Lung (tissue), 12 donors: Measurements from ENCODE around the gene PRR4. TPM values are rescaled to one million over a fixed set of nuclear protein-coding genes. Genes with fewer than 3 reads are reported as not detected.
A peak's percentile ranks its signal among the peaks of the same experiment; 100 is the strongest.

Experiments used
- ATAC-seq: fragments of 200-7000 bp; cut with Tn5 transposase; one replicate; pipeline ENCODE4 v1.9.1; 2020; ENCODE audit warnings: moderate number of reproducible peaks; ENCODE audit not compliant: insufficient read depth, low FRiP score
- DNase-seq, 3 donors: peaks; one replicate each; pipeline ENCODE4 v3.0.0-alpha.2; 2013 to 2017
- H3K27ac ChIP-seq, 2 donors: one replicate each; pipeline ENCODE4 v1.5.1; 2013; ENCODE audit warnings: mild to moderate bottlenecking in 2 of 2, moderate library complexity in 2 of 2, control low read depth in 1 of 2, inconsistent platforms in 1 of 2, low read depth in 1 of 2, low read length in 1 of 2
- H3K27me3 ChIP-seq, 3 donors: one replicate each; pipeline ENCODE4 v1.5.1; 2013; ENCODE audit warnings: low read length in 2 of 3; ENCODE audit not compliant: control insufficient read depth in 3 of 3, insufficient read depth in 3 of 3
- H3K36me3 ChIP-seq, 4 donors: one replicate each; pipeline ENCODE4 v1.5.1; 2013; ENCODE audit warnings: low read length in 4 of 4, mild to moderate bottlenecking in 1 of 4, moderate library complexity in 1 of 4; ENCODE audit not compliant: control insufficient read depth in 4 of 4, insufficient read depth in 4 of 4
- H3K4me1 ChIP-seq, 5 donors: one replicate each; pipeline ENCODE4 v1.5.1; 2013; ENCODE audit warnings: low read length in 5 of 5, mild to moderate bottlenecking in 2 of 5, moderate library complexity in 1 of 5; ENCODE audit not compliant: control insufficient read depth in 5 of 5, insufficient read depth in 5 of 5
- H3K4me3 ChIP-seq: one replicate; pipeline ENCODE4 v1.5.1; 2013; ENCODE audit warnings: mild to moderate bottlenecking, control low read depth, moderate library complexity
- H3K9ac ChIP-seq, 2 donors: one replicate each; pipeline ENCODE4 v1.5.1; 2013; ENCODE audit warnings: low read length in 2 of 2, control low read depth in 1 of 2; ENCODE audit not compliant: insufficient read depth in 1 of 2
- H3K9me3 ChIP-seq, 4 donors: one replicate each; pipeline ENCODE4 v1.5.1; 2013; ENCODE audit warnings: low read length in 3 of 4, mild to moderate bottlenecking in 1 of 4, moderate library complexity in 1 of 4; ENCODE audit not compliant: control insufficient read depth in 4 of 4, insufficient read depth in 3 of 4
- WGBS, 2 donors: extraction: QIAGEN DNeasy Blood & Tissue Kit; methylation state at CpG; one replicate each; pipeline ENCODE4 v1.1.7; 2013; 5-methylcytosine and 5-hydroxymethylcytosine counted together
- polyA plus RNA-seq, 2 donors: library from polyadenylated mRNA; stranded (reverse); fragments of 200-250 nt; gene quantifications; one replicate each; pipeline ENCODE4 v1.2.1, GENCODE V29; 2013
- total RNA-seq, 2 donors: library from RNA; depleted of rRNA in 1 of 2; stranded (reverse); fragments of >200 nt in 1 of 2; gene quantifications; one replicate each; pipeline ENCODE4 v1.2.1, GENCODE V29; 2014 to 2021
- TF ChIP-seq, protein P1 (sequence below): IDR thresholded peaks from 2 replicates; pipeline ENCODE4 v1.5.1; 2012; ENCODE audit warnings: mild to moderate bottlenecking; ENCODE audit errors: control extremely low read depth, extremely low read depth
- donor health status: control.
- donor health status: control.
- donor health status: Bipolar disorder and iron deficiency.
- donor health status: healthy.
- donor health status: DM: yes; HTN: yes; CAD: no.

The PRR4 gene
- total and polyA plus RNA-seq, 4 donors: 2.2 to 7.3 (median 3.5) TPM

DNA sequence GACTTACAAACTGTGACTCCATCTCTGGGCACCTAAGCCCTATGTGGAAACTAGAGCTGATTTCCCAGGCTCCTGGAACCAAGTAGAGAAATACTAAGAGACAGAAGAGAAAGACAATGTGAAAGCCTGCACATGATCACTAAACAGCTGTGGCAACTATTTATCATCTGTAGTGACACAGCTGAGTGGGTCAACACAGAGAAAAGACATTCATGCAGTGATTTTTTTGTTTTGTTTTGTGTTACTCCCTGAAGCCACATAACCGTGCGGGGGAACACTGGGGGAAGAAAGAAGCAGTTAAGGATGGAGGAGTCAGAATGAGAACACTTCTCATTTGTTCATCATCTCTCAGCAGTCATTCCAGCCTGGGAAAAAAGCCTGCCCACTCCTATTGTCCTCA, 1.5 kb downstream of the PRR4 start:
- Histone ChIP-seq H3K9ac (no peak overlapping the region), H3K9me3 (peaks cover 0 to 3% (median 0%) of the 10 kb centered on the region in 4 donors), H3K4me3 (no peak overlapping the region), H3K27ac (no peak overlapping the region), H3K27me3 (no peaks in the 10 kb centered on the region), H3K36me3 (peaks cover 0 to 12% (median 1%) of the 10 kb centered on the region in 4 donors), H3K4me1 (peaks cover 0 to 2% (median 0%) of the 10 kb centered on the region in 5 donors)
- ATAC-seq: no peak
- 41 to 67% methylated on average over 2 of the region's 2 CpGs for WGBS, 2 donors
- peak in 1 of 3 donors; percentile 6 for DNase-seq
- TF ChIP-seq, protein P1, sequence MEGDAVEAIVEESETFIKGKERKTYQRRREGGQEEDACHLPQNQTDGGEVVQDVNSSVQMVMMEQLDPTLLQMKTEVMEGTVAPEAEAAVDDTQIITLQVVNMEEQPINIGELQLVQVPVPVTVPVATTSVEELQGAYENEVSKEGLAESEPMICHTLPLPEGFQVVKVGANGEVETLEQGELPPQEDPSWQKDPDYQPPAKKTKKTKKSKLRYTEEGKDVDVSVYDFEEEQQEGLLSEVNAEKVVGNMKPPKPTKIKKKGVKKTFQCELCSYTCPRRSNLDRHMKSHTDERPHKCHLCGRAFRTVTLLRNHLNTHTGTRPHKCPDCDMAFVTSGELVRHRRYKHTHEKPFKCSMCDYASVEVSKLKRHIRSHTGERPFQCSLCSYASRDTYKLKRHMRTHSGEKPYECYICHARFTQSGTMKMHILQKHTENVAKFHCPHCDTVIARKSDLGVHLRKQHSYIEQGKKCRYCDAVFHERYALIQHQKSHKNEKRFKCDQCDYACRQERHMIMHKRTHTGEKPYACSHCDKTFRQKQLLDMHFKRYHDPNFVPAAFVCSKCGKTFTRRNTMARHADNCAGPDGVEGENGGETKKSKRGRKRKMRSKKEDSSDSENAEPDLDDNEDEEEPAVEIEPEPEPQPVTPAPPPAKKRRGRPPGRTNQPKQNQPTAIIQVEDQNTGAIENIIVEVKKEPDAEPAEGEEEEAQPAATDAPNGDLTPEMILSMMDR: no peak

DNA sequence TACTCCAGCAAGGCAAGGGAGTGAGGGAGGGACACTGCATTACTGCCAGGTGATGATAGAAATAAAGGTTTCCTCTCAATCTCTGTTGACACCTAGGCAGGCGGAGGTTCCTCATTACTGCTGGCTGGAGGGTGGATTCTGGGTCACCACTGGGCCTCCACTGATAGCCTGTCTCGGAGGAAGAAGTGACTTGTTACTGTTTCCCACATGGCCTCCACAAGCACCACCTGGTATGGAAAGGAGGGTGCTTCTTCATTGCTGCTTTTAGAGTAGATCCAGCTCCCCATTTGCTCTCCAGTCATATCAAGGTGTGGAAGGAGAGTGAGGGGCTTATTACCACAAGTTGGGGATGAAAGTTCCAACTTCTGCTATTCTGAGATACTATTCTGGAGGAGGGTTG, 6.4 kb downstream of the PRR4 start:
- Histone ChIP-seq H3K4me3 (no peak overlapping the region), H3K27ac (no peak overlapping the region), H3K9me3 (peaks cover 0 to 6% (median 0%) of the 10 kb centered on the region in 4 donors), H3K27me3 (no peaks in the 10 kb centered on the region), H3K9ac (no peak overlapping the region), H3K36me3 (peaks cover 0 to 8% (median 2%) of the 10 kb centered on the region in 4 donors), H3K4me1 (no peaks in the 10 kb centered on the region)
- ATAC-seq (no peak), DNase-seq (no peak)
- TF ChIP-seq, protein P1: no peak
- 96 to 100% methylated on average over 2 of the region's 2 CpGs for WGBS, 2 donors

DNA sequence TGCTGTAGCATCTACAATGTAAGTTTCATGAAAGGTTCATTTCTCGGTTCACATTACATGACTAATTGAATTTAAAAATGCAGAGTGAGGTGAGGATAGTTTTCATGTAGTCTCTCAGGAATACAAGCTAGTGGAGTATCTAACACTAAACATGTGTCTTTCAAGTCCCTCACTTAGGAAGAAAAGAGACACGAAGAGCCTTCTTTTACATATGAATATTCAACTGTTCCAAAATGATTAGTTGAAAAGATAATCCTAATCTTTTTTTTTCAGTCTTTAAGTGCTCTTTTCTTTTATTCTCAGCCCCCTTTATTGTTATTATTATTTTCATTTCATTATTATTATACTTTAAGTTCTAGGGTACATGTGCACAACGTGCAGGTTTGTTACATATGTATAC, 10.8 kb downstream of the PRR4 start:
- WGBS, 2 donors: 86 to 96% methylated on average over 3 of the region's 3 CpGs
- H3K4me1 ChIP-seq: peaks cover 0 to 2% (median 0%) of the 10 kb centered on the region in 5 donors
- ATAC-seq: no peak

More for the DNA sequence above, 10.8 kb downstream of the PRR4 start:
- H3K9ac ChIP-seq: no peak overlapping the region
- H3K36me3 ChIP-seq: peaks cover 0 to 8% (median 2%) of the 10 kb centered on the region in 4 donors
- H3K9me3 ChIP-seq: peaks cover 0 to 6% (median 0%) of the 10 kb centered on the region in 4 donors
- DNase-seq: no peak
- TF ChIP-seq, protein P1: no peak
- no peaks in the 10 kb centered on the region for H3K27me3 ChIP-seq
- no peak overlapping the region for H3K27ac ChIP-seq
- H3K4me3 ChIP-seq: no peak overlapping the region
